ENCODE data around the gene WDR1.

The WDR1 gene

DNA sequence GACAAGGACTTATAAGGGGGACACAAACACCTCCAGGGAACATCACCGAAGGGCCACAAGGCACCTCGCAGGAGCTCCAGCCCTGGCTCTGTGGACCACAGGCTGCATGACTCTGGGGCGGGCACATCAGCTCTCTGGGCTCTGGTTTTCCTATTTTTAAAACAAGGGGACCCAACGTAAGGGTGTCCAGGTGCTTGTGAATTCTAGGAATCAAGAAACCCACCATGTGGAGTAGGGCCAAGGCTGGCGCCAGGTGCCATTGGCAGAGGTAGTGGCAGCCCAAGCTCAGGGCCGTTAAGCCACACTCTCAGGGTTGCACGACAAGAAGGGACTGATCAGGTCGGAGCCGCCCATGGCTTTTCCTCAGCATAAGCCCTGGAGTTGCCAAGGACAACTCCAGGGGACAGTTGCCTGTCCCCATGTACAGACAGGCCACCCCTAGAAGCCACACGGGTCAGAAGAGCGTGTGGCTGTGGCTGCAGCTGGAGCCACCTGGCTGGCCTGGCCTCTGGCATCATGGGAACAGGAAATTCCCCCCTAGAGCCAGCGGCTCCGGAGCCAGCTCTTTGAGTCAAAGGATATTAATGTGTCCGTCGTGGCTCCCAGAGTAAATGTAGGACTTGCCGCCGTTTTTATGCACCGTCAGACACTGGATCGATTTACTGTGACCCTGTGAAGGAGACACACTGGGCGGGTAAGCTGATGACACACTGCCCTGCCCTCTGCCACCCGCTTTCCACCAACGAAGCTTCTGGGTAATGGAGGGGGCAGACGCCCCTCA, 32.5 kb downstream of the WDR1 start:
- no peak for DNase-seq

DNA sequence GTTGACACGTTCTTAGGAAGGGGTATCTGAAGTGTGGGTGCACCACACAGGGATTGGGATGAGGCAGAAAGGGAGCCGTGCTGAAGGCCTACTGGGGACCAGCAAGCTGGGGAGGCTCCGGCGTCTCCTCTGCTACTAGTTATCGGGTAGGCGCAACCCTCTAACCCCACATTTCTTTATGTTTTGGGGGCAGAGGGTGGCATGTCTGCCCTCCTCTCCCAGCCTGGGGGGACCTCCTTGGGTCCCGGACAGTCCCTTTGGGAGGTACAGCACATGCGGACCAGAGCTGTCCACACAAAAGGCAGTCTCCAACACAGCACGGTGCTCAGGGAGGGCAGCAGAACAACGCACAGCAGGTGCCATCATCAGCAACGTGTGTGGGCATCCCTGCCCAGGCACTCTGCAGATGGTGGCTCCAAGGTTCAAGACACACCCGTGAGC, 33.2 kb downstream of the WDR1 start:
- no peak for DNase-seq

DNA sequence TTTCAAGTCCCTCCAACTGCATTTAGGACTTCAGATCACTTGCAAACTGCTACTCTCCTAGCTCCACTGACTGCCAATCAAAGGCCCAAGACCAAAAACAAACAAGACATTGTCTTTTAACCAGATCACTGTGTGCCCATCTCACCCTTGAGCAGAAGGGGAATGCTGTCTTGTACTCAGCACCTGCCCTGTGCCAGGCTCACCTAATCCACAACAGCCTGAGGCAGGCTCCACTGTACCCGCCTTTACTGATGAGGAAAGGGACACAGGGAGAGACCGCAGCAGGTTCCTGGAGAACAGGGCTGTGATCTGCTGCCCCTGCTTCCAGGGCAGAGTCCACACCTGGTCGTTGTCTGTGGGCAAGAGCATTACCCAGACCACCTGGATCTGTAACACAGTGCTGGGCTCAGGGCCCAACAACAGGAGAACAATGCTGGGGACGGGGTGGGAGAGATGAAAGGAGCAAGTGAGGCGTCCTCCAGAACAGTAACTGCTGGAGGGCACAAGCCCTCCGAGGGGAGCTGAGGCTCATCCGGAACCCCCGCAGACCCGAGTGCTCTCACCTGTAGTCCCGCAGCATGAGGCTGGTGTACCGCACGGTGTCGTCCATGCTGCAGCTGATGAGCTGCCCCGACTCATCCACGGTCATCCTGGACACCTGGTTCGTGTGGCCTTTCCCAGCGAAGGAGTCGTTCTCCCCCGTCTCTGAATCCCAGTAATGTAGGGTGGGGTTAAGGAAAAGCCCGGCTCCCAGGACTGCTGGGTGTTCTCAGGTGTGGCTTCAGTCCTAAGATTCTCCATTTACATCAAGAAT, 33.9 kb downstream of the WDR1 start:
- DNase-seq, result no peak

DNA sequence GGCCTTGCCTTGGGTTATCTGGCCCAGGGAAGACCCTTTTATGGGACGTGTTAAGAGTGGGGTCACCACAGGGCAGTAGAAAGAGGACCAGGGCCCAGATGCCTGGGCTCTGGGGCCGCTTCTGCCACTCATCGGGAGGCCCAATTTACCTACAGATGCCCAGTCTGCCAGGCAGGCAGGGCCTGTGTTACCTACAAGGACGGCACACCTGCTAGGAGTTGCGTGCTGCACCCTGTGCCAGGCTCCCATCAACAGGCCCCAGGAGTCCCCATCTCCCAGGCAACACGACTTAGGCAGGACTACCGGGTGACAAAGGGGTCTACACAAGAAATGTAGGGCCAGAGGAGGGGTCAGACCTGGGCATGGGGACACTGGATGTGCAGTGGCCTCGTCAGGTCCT, 34.6 kb downstream of the WDR1 start:
- no peak for DNase-seq

DNA sequence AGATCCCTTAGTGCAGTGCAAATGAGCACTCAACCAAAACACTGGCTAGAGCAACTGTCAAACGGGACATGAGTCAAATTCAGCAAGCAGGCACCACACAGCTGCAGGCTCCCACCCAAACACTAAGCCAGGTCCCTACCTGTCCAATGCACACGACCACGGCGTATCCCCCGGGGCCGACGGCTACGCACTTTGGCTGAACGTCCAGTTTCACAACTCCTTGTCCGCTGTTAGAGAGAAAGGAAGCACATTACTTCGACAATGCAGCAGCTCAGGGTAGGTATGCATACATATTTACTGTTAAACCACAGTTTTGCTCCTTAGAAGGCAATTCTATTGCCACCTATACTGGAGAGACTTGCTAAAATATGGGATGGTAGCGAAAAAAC, 35.4 kb downstream of the WDR1 start:
- DNase-seq, result no peak

DNA sequence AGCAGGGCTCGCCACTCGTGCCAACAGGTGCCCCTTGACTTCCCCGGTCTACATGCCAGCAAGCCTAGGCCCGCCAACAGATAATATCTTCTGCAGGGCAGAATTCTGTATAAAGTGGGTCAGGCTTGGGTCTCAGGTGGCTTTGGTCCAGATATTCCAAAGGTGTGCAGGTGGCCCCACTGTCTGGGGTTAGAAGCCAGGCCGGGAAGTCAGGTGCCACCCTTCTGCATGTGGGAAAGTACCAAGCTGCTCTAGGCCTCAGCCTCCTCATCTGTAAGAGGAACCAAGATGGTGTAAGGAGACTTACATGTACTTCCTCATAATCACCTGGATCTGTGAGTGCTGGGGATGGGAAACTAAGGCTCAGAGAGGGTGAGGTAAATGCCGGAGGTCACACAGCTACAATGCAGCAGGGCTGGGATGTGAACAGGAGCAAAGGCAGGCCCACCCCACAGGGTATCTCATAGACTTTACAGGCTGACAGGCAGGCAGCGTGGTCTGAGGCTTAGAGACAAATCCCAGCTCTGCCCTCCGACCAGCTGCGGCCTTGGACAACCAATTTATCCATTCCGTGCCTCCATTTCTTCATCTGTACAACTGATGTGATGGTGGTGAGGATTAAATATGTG, 35.9 kb downstream of the WDR1 start:
- no peak for DNase-seq

DNA sequence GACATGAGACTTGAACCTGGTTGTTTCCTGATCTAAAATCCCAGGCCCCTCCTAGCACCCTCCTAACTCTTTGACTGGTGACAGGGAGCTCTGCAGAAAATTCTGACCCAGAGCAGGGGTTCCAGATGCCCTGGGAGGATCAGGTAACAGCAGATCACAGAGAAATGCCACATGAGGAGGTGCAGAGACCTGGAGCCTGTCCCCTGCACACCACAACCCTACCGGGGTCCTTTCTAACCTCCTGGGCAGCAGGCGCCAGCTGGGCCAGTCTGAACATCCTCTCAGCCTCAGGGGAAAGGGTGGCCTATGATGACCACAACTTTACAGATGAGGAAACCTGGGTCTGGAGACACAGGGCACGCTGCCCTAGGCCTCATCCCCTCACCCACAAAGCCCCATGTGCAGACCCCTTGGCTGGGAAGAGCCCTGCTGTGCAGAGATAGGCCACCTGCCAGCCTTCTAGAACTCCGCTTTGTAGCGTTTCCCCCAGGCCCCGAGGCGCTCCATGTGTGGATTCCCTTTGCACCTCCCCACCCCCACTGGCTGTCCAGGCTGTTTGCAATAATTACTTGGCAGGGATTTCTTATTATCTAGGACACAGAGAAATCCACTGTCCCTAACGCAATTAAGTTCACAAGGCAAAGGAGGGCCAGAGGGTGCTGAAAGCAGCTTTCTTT, 36.5 kb downstream of the WDR1 start:
- DNase-seq, result no peak

DNA sequence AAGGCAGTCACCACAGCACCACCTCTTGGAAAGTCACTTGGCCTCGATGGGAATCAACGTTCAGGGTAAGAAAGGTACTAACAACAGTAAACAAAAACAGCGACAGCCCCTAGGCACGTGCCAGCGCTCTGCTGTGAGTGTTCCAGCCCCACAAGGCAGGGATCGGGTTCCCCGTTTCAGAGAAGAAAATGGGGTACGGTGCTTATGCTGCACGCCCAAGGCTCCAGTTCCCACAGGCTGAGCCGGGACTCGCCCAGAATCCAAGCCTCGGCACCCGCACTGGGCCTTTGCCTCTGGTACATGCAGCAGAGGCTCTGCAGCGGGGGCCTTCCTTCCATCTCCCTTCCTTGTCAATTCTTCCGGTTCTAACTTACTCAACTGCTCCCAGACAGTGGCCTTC, 37.3 kb downstream of the WDR1 start:
- no peak for DNase-seq

DNA sequence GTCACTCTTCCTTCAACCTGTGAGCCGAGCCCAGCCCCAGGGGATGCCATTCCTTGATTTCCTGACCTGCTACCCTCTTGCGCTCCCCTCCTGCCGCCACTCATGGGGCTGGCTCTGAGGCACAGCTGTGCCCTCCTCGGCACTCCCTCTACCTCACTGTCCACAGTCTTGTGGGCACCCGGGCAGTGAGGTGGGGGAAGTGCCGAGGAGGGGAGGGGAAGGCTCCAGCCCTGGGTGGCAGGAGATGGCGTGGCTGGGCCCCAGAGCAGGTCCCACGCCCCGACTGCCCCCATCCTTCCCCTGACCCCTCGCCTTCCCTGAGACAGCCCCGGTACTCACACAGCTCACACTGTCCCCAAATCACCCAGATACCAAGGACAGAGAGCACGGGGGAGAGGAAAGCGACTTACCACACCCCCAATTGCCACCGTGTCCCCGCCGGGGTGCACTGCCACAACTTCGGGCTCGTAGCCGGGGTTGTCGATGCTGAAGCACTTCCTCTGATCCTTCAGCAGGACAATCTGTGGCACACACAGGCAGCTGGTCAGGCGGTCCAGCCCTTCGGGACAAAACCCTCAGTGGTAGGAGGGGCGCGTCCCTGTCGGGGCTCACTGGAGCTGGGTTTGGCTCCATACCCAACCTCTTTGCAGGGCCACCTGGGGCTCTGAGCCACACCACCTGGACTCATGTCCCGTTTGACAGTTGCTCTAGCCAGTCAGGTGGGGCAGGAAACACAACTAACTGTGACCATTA, 37.9 kb downstream of the WDR1 start:
- DNase-seq, result no peak

DNA sequence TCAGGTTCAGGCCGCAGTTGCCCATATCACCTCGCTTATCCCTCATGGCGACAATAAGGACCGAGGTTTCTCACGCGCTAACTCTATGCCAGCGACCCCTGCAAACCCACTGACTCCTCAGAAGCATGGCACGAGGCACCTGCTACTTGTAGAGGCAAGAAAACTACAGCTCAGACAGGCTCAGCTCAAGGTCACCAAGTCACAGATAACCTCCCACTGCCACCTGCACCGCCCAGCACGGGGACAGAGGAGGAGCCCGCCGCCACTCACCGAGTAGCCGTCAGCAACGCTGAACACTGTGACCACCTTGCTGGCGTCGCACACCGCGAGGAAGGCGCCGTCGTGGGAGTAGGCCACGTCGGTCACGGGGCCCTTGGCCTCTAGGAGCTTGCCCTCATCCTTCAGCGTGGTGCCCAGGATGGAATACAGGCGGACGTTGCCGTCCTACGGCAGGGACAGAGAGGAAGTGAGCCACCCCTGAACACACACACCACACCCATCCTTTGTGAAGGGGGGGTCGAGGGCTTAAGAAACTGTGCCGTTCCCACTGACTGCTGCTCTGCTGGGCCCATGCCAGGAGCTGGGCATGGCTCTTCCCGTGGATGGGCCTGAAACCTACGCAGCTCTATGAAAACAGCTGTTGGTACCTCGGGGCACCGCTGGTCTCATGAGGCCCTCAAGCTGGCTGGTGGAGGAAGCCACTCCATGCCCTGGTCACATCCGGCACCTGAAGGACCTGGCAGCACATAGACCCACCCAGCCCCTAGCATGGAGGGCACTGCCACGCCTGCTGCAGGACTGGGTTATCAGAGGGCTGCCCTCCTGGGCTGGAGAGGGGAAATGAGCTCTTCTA, 38.9 kb downstream of the WDR1 start:
- DNase-seq, result no peak

DNA sequence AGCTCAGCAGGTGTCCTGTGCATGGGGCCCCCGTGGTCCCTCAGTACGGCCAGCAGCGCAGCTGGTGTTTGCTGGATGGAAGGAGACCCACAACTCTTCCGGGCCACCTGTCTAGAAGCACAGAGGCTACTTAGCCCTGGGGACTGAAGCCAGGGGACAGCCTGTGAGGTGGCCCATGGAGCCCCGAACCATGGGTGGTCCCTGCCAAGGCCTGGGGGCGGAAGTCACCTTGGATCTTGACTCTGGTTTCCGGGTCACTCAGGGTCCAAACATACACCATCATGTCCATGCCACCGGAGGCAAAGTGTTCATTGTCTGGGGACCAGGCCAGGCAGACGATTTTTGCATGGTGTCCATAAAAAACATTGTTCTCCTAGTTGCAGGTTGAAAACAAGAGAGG, 39.5 kb downstream of the WDR1 start:
- no peak for DNase-seq

DNA sequence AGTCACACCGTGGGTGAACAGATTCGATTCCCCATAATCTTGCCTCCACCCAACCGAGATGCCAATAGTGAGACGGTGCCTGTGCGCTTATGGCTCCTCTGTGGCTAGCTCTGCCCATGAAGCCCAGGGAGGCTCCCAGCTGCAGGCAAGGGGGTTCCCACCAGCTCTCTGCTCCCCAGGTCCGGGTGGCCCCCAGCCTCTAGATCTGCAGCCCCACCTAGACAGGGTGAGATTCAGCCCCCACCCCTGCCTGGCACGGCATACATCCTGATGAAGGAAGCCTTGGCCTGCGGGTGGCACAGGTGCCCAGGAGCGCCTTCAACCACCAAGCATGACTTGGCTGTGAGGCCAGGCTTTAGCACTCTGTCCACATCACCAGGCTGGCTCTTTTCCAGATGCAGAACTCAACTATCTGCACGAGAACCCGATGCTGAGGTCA, 40.6 kb downstream of the WDR1 start:
- DNase-seq, result no peak

DNA sequence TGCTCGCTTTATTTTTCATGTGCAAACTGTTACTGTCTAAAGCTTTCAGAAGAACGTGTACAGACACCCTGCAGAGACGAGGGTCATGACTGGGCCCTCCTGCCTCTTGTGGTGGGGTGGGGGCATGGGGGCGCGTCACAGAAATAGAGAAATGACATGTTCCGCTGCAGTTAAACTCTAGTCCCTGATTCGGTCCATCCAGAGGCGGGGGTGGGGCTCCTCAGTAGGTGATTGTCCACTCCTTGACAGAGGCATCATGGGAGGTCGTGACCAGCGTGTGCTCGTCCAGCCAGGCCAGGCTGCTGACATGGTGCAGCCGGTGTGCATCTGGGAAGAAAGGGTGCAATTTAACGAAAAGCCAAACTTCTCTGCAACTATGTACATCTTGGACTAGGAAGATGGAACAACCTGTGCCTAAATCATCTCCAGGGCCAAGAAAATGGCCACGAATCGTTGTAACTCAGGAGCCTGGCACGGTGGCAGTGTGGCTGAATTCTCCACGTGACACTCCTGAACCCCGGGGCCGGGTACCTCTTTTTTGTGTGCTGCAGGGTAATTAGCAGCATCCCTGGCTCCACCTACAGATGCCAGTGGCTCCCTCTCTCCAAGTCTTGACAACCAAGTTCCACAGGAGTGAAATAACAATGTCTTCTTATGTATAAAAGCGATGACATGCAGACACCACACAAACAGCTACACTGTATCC, 41.3 kb downstream of the WDR1 start:
- no peak for DNase-seq

DNA sequence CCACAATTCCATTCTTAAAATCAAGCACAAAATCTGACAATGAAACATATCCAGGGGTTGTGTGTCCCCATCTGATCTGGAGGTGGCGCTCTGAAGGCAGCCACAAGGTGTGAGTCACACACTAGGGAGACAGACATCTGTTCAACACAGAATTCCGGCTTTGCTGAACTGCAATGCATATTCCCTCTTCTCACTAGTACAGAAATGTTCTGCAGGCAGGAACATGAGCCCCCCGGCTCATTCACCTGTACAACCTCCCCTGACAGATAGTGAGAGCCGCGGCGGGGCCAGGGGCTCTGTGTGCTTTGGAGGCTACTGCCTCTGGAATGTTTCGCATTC, 41.9 kb downstream of the WDR1 start:
- DNase-seq, result no peak

DNA sequence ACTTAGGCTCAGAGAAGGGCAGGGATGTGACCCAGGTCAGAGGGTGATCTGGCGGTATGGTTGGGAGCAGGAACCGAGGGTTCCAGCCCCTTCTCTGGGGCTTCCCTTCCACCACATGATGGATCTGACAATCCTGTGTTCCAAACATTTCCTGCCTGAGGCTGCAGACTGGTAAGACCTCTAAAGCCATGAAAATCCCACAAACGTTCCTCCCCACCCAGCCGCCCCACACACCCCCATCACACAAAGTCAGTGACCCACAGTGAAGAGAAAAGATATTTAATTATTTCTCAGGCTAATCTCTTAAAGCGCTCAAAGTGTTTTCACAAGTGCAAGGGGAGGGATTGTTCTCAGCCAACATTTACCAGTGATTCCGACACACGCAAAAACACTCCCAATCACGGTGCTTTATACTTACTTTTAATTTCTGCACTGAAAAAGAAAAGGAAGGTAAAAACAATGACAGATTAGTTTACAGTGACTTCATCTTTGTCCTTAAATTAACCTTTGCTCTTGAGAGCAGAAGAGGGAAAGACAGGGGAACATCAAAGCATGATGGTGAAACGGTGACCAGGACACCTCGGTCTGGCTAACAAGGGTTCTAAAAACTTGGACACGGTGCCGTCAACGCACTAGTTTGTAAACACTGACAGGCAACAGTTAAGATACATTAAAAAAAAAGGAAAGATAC, 42.4 kb downstream of the WDR1 start:
- no peak for DNase-seq

DNA sequence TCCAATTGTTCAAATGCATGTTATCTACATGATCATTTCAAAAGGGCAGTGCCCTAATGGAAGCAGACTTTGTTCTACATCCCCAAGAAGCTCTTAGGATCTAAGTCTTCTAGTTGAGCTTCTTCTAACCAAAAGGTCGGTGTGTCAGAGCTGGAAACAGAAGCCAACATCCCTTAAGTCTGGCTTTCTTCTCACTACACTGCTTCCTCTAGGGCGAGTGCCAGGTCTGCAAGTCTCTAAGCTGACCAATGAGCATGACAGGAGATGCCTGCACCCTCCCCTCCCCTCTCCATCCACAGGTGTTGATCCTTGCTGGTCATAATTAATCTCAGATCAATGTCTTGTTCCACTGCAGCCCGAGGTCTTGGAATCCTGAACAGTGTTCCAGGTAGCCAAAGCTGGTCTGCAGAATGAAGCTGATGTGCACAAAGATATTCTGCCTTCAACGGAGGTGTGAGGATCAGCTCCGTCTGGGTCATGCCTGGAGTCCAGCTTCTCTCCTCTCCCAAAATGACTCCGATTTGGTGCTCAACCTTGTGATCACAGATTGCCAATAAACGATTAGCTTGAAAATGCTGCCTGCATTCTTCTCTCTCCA, 44.1 kb downstream of the WDR1 start:
- DNase-seq, result no peak

DNA sequence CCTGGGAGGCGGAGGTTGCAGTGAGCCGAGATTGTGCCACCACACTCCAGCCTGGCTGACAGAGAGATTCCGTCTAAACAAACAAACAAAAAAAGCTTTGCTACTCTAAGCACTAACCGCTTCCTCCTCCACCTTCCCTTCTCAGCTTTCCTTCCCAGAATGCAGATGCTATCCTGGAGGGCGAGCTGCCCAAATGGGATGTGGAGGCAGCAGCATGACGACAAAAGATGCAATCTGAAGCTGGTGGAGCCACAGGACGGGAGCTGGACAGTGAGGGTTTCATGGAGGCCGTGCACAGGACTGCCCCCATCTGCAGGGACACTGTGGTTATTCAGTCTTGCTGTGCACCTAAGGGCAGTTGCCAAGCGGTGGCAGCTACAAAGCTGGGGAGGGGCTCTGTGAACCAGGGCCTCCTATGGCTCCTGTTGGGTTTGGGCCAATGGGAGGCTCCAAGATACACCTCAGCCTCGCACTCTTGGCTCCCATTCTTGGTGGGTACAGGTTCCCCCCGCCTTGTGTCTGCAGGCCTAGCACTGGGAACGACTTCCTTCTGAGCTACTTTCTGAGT, 47.4 kb downstream of the WDR1 start:
- DNase-seq, result no peak

DNA sequence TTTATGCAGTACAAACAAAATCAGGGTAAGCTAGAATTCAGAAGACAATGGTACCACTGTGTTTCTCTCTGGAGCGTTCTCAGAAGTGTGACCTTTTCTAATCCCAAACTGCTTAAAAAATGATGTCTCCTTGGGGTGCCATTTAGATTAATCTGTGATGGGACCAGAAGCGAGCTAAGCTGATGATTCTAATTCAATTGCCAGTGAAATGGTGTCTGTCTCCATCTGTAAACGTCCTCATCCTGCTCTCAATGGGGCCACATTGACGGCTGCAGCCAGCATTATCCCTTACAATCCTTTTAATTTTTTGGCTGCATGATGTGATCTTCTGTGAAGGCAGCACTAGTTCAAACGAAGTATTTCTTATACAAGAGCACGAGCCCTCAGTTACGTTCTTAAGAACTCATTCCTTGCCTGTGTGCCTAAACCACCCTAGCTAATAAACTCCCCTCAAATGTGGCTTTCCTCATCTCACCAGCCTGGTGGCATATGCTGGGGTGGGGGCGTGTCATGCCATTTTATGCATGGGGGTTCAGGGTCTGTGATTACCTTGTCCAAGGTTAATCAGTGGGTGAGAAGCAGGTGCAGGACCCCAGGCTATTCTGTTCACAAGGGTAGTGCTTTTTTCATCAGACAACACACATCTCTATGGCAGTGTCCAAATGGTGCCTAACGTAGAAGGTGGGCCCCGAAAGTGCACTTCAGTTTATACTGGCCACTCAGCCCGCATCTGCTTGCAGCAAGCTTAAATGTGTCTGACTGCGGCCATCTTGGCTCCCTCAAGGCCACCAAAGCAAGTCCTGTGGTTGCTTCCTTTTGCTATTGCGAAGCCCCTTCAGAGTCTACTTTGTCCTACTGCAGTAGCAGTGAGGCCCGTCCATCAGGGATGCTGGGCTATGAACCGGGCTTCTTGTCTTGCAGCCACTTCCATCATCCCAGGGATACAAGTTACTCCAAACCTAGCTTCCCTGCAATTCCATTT, 49.6 kb downstream of the WDR1 start:
- no peak for DNase-seq

Data from activated CD4-positive, alpha-beta T cell treated with anti-CD3 and anti-CD28 coated beads for 4 hours (primary cell).